K562 (cell line): ENCODE measurements around the gene GOLGA5. TPM values are rescaled to one million over a fixed set of nuclear protein-coding genes. Genes with fewer than 3 reads are reported as not detected.

Source experiments
- MYBL2 ChIP-seq, 2 experiments: fragments of 450-650 bp in 1 of 2; sonication (generic) in 1 of 2; formaldehyde crosslinking in 1 of 2; IDR thresholded peaks; 2 replicates each; pipeline versions ENCODE4 v1.6.1 to v1.8.1; 2017 to 2022; ENCODE audit warnings: borderline replicate concordance in 1 of 2, inconsistent platforms in 1 of 2, low read depth in 1 of 2, mild to moderate bottlenecking in 1 of 2, missing genetic modification reagents in 1 of 2, moderate library complexity in 1 of 2
- polyA plus RNA-seq, 8 experiments: library from polyadenylated mRNA; depleted of rRNA in 4 of 8; stranded (reverse) in 5 of 8; unstranded in 3 of 8; fragments of >200 nt; fragmentation: Nextera tagmentation in 2 of 8; fragmentation: Illumina TruSeq in 1 of 8; extraction: Ambion mirVana in 2 of 8; extraction: Trizol in 1 of 8; gene quantifications; 2 replicates each; pipeline versions ENCODE4 v1.2.1 to v1.2.3, GENCODE V29; 2011 to 2014; ENCODE audit warnings: inconsistent platforms in 1 of 8, missing spikeins in 1 of 8
- total RNA-seq, 7 experiments: library from RNA; depleted of rRNA in 6 of 7; stranded (reverse); fragments of >200 nt in 6 of 7; fragmentation: Illumina TruSeq in 2 of 7; extraction: Trizol in 2 of 7; gene quantifications; 2 replicates each; pipeline versions ENCODE4 v1.2.1 to v1.2.3, GENCODE V29; 2011 to 2021; ENCODE audit warnings: low replicate concordance in 1 of 7
- TF ChIP-seq, protein P1 (sequence below), 2 experiments: fragments of 450-650 bp in 1 of 2; sonication (generic) in 1 of 2; formaldehyde crosslinking in 1 of 2; IDR thresholded peaks; 2 replicates each; pipeline versions ENCODE4 v1.7.1 to v1.9.0; 2016 to 2022; ENCODE audit warnings: inconsistent platforms in 1 of 2, mild to moderate bottlenecking in 1 of 2, missing genetic modification reagents in 1 of 2
- TF ChIP-seq, protein P2 (sequence below): IDR thresholded peaks from 3 replicates; pipeline ENCODE4 v1.6.1; 2011; ENCODE audit warnings: borderline replicate concordance, mild to moderate bottlenecking; ENCODE audit not compliant: insufficient read length, insufficient read depth

GOLGA5 gene
- total and polyA plus RNA-seq, 9 of the 15 experiments (the other 6 are each of a cell fraction or from before 2014, with no cell fraction given): 5.7 to 19.6 (median 12.7) TPM

DNA sequence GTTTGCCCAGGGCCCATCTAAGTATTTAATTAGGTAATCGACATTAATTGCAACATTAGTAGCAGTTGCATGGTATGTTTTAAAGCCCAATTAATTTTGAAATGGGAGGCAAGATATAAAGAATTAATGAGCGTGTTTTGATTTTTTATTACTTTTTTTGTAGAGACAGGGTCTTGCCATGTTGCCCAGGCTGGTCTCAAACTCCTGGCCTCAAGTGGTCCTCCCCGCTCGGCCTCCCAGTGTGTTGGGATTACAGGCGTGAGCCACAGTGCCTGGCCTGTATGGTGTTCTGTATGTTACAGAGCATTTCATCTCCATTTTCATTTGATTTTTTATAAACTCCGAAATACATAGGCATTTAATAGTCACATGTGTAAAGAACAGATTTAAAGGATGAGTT lies 856 bp downstream of the GOLGA5 start (continued):
- TF ChIP-seq, protein P1, sequence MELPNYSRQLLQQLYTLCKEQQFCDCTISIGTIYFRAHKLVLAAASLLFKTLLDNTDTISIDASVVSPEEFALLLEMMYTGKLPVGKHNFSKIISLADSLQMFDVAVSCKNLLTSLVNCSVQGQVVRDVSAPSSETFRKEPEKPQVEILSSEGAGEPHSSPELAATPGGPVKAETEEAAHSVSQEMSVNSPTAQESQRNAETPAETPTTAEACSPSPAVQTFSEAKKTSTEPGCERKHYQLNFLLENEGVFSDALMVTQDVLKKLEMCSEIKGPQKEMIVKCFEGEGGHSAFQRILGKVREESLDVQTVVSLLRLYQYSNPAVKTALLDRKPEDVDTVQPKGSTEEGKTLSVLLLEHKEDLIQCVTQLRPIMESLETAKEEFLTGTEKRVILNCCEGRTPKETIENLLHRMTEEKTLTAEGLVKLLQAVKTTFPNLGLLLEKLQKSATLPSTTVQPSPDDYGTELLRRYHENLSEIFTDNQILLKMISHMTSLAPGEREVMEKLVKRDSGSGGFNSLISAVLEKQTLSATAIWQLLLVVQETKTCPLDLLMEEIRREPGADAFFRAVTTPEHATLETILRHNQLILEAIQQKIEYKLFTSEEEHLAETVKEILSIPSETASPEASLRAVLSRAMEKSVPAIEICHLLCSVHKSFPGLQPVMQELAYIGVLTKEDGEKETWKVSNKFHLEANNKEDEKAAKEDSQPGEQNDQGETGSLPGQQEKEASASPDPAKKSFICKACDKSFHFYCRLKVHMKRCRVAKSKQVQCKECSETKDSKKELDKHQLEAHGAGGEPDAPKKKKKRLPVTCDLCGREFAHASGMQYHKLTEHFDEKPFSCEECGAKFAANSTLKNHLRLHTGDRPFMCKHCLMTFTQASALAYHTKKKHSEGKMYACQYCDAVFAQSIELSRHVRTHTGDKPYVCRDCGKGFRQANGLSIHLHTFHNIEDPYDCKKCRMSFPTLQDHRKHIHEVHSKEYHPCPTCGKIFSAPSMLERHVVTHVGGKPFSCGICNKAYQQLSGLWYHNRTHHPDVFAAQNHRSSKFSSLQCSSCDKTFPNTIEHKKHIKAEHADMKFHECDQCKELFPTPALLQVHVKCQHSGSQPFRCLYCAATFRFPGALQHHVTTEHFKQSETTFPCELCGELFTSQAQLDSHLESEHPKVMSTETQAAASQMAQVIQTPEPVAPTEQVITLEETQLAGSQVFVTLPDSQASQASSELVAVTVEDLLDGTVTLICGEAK (IDR thresholded peaks at IDR 0.05): 0 out of 2 replicates have a peak, but pooled peaks have one; percentile 11
- TF ChIP-seq, protein P1 (CRISPR knock-in tag; IDR thresholded peaks at IDR 0.05): no peak
- TF ChIP-seq MYBL2 (IDR thresholded peaks at IDR 0.05; ENCODE audit: low read depth): no peak
- no peak for TF ChIP-seq MYBL2 (CRISPR knock-in tag; IDR thresholded peaks at IDR 0.05; ENCODE audit: borderline replicate concordance)
- TF ChIP-seq, protein P2, sequence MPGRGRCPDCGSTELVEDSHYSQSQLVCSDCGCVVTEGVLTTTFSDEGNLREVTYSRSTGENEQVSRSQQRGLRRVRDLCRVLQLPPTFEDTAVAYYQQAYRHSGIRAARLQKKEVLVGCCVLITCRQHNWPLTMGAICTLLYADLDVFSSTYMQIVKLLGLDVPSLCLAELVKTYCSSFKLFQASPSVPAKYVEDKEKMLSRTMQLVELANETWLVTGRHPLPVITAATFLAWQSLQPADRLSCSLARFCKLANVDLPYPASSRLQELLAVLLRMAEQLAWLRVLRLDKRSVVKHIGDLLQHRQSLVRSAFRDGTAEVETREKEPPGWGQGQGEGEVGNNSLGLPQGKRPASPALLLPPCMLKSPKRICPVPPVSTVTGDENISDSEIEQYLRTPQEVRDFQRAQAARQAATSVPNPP: no peak
